ENCODE data around the gene LAIR1.
"Not testable (repeated sequence)": the region's sequence is repeated elsewhere in the genome, so short reads cannot be mapped to it uniquely, and the experiment has no call there.

LAIR1 gene, protein sequence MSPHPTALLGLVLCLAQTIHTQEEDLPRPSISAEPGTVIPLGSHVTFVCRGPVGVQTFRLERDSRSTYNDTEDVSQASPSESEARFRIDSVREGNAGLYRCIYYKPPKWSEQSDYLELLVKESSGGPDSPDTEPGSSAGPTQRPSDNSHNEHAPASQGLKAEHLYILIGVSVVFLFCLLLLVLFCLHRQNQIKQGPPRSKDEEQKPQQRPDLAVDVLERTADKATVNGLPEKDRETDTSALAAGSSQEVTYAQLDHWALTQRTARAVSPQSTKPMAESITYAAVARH

DNA sequence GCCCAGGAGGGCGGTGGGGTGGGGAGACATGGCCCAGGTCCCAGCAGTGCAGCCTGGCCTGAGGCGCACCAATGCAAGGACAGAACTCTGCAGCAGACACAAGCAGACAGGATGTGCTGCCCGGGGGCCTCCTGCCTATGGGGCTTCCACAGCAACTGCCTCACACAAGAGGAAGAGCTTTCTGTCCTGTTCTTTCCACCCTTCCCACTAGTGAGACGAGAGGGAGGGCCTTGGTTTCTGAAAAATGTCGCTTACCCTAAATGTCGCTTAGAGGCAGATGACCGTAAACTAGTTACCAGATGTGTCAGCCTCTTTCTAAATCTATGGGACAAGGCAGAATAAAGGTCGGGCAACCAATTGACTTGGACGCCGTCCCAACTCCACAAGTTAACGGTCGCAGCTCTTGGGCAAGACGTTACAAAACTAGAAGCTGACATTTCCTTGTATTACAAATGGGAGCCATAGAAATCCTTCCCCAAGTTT lies at the start of gene LAIR1:
TSS of gene LAIR1 (minus strand) at position 157 of the 483 bp plus-strand sequence. CDS start at position 30, 127 bp downstream.
- peak; percentile 61 for DNase-seq

DNA sequence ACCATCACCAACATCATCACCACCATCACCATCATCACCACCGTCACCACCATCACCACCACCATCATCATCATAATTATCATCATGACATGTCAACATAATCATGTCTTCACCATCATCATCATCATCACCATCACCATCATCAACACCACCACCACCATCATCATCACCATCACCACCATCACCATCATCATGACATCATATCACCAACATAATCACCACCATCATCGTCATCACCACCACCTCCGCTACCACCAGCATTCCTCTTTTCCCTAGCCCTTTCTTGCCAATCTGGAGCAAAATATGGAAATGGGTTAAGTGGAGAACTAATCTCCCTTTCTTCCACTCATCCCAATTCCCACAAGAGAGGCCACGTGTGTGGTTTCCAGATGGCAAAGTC lies 49.4 kb upstream of the LAIR1 start:
- DNase-seq, result no peak

DNA sequence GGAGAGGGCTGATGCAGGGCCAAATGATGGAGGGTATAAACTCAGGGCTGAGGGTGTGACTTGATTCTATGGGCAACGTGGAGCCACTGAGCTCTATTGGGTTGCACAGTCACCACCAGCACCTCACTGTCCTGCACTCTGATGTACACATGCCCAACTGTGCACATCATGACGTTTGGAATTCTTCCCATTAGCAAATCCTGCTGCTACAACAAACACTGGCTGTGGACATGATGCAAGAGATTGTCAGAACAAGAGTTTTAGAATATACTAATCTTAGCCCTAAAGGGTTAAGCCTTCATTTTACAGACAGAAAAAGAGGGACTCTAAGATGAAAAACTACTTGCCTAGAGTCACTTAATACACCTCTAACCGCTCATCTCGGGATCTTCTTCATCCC lies 48.1 kb upstream of the LAIR1 start:
- DNase-seq, result no peak

DNA sequence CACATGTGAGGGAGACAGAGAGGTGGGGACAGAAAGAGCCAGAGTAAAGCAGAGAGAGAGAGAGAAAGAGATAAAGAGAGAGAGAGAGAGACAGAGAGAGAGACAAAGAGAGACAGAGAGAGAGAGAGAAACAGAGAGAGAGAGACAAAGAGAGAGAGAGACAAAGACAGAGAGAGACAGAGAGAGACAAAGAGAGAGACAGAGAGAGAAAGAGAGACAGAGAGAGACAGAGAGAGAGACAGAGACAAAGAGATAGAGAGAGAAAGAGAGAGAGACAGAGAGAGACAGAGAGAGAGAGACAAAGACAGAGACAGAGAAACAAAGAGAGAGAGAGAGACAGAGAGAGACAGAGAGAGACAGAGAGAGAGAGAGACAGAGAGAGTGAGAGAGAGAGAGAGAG lies 46.3 kb upstream of the LAIR1 start:
- DNase-seq, result no peak

DNA sequence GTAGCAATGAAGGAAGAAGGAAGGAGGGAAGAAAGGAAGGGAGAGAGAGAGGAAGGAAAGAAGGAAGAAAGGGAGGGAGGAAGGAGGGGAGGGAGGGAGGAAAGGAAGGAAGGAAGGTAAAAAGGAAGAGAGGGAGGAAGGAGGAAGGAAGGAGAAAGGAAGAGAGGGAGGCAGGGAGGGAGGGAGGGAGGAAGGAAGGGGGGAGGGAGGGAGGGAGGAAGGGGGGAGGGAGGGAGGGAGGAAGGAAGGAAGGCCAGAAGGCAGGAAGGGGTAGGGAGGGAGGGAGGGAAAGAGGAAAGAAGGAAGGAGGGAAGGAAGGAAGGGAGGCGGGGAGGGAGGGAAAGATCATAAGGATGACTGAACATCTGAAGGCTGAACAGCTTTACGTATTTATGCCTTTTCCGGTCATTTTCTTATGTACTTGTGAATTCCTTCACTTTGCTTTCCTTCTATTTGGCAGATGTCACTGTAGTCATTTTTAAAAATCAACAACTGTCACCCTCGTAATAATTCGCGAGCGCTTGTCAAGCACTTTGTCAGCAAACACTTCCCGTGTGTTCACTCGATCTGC lies 43.8 kb upstream of the LAIR1 start:
- DNase-seq, result no peak

DNA sequence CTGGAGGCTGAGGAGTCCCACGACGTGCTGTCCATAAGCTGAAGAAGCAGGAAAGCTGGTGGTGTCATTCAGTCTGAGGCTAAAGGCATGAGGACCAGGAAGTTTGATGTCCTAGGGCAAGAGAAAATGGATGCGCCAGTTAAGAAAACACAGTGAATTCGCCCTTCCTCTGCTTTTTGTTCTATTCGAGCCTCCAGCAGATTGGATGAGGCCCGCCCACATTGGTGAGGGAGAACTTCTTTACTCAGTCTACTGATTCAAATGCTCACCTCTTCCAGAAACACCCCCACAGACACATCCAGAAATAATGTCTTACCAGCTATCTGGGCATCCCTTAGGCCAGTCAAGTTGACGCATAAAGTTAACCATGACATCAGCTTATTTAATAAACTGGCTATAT lies 43.0 kb upstream of the LAIR1 start:
- DNase-seq, result no peak

DNA sequence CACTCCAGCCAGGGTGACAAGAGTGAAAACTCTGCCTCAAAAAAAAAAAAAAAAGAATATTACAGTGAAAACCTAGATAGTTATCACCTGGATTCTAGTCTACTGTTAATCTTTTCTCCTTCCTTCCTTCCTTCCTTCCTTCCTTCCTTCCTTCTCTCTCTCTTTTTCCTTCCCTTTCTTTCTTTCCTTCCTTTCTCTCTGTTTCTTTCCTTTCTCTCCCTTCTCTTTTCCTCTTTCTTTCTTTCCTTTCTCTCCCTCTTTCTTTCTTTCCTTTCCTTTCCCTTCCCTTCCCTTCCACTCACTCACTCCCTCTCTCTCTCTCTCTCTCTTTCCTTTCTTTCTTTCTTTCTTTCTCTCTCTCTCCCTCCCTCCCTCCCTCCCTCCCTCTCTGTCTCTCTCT lies 40.9 kb upstream of the LAIR1 start:
- DNase-seq, result no peak

DNA sequence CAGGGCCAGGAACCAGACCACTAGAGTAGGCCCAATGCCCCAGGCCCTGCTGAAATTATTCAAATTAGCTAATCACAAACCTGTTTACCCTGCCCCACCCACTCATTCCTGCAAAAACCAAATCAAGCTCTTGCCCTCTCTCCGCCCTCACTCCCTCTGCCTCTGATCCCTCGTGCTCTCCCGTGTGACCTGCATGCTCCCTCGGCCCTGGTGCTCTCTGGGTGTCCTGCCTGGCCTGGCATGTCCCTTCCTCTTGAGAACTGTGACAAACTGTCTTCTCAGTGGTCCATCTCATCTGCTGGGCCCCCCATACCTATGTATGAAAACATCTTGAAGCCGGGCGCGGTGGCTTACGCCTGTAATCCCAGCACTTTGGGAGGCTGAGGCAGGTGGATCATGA lies 38.3 kb upstream of the LAIR1 start:
- DNase-seq, result no peak

DNA sequence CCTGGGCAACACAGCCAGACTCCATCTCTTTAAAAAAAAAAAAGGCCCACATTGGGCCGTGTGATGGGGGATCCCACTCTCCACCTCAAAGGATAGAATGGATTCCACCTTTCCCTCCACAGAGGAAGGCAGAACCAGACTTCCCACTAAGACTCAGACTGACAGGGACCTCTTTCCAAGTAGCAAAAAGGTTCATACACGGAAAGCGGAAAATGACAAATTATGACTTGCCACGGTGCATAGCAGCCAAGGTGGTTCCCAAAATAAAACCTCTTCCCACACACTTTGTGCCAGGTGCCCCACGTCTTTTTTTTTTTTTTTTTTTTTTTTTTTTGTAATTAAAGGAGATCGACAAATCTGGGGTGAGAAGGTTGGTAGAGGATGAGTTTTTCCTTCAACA lies 36.2 kb upstream of the LAIR1 start:
- DNase-seq, result no peak

DNA sequence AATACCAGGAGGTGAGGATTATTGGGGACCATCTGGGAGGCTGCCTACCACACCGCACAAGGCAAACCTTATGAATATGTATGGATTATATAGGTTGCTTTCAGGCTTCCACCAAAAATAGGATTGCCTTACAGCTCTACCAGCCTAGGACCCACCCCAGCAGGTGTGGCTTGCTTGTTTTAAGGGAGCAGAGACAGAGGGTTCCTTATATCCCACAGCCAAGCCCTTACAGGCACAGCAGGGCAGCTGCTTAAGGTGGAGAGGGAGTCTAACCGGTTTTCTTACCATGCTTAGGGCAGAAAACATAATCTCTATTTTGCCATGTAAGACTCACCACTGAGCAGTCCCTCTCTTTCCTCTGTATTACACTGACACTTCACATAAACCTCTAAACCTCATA lies 34.5 kb upstream of the LAIR1 start:
- no peak for DNase-seq

DNA sequence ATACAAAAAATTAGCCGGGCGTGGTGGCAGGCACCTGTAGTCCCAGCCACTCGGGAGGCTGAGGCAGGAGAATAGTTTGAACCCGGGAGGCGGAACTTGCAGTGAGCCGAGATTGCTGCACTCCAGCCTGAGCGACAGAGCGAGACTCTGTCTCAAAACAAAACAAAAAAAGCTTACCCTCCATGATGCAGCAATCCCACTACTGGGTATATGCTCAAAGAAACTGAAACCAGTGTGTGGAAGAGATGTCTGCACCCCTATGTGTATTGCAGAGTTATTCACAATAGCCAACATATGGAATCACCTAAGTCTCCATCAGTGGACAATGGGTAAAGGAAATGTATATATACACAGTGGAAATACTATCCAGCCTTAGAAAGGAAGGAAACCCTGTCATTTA lies 31.0 kb upstream of the LAIR1 start:
- DNase-seq, result no peak

DNA sequence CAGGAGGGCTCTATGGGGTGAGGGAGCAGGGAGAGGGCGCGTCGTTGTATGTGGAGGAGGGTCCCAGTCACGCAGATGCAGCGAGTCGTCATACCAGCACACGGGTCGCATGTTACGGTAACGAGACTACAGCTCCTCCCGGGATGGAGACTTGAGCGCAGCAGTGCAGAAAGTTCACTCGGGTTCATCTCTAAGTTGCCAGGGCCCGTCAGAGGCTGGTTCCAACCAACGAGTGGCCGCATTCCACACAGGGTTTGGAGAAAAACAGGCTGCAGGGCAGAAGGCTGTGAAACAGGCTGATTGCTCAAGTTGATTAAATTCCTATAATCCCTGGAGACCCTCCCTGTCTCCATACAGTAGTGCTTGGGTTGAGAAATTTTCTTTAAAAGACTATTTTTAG lies 28.6 kb upstream of the LAIR1 start:
- DNase-seq, result no peak

DNA sequence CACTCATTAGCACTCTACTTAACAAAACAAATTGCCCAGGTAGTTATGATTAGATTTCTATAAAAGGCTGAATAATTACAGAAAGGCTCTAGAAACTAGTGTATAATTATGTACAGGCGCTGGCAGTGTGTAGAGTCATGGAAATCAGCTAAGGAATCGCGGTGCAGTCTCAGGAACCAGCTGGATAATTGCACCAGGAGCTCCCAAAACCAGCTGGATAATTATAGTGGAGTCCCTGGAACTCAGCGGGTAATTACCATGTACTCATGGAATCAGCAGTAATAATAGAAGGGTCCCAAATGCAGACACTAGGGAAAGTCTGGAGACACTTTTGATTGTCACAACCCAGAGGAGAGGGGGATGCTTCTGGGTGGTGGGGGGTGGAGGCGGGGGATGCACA lies 27.4 kb upstream of the LAIR1 start:
- DNase-seq, result no peak

DNA sequence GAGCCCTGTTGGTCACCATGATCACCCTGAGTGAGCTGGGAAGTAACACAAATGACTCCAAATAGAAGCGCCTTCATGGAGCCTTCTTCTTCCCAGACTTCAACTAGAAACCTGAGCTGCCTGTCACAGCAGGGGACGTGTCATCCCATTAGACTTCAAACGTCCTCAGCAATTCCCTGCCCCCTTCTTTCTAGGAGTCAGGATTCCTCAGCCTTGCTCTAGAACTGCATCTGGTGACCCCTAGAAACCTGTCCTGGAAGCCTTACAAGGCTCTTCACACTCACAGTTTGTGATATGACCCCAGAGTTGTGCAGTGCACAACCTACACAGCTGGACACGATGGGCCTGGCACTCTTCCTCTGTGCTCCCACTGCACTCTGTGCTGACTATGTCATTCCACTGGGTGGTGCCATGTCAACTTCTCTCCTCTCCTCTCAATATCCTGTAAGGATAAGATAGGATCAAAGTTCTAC lies 26.9 kb upstream of the LAIR1 start:
- DNase-seq, result no peak

DNA sequence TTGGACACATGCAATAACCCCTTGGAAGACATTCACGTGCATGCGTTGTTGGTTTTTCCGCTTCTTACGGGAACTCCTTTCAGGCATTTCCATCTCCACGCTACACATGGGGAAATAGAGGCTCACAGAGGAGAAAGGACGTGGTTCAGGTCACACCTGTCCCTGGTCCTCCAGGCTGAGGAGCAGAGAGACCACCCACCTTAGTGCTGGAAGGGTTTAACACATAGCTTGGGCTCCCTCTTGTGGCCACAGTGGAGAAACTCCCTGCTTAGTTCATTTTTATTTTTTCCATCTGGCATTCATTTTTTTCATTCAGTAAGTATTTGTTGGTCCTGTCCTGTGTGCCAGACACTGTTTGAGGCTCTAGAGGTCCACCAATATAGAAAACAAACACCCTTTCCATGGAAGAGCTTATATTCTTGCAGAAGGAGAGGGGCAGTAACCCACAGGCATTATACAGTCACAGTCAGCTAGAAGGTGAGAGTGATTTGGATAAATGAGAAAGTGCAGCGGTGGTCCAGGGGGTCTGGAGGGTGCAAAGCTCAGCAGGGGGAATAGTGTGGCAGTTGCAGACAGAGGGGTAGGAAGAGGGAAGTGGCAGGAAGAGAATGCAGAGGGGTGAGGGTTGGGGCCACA lies 26.3 kb upstream of the LAIR1 start:
- peak; percentile 40 for DNase-seq

DNA sequence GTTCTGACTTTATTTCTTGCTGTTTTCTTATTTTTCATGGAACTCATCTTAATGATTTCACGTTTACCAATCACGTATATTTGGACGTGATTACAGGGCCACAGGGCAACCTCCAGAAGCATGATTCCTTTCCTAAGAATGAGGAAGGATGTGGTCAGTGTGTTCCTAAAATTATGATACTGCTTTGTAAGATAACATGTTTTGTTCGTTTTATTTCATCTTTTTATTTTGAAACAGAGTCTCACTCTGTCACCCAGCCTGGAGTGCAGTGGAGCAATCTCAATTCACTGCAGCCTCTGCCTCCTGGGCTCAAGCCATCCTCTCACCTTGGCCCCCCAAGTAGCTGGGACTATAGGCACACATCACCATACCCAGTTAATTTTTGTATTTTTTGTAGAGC lies 24.8 kb upstream of the LAIR1 start:
- DNase-seq, result no peak

DNA sequence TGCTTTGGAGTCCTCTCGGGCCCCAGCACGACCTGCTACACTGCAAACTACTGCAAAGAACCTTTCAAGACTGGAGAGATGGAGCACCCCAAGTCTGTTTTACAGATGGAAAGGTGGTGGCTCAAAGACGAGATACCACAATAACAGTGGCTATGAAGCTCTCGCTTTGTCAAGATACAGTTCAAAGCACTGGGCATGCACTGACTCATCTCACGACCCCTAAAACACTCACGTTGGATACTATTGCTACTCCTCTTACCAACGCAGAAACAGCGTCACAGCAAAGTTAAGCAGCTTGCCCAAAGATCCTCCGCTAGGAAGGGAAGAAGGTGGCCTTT lies 24.0 kb upstream of the LAIR1 start:
- DNase-seq, result no peak

DNA sequence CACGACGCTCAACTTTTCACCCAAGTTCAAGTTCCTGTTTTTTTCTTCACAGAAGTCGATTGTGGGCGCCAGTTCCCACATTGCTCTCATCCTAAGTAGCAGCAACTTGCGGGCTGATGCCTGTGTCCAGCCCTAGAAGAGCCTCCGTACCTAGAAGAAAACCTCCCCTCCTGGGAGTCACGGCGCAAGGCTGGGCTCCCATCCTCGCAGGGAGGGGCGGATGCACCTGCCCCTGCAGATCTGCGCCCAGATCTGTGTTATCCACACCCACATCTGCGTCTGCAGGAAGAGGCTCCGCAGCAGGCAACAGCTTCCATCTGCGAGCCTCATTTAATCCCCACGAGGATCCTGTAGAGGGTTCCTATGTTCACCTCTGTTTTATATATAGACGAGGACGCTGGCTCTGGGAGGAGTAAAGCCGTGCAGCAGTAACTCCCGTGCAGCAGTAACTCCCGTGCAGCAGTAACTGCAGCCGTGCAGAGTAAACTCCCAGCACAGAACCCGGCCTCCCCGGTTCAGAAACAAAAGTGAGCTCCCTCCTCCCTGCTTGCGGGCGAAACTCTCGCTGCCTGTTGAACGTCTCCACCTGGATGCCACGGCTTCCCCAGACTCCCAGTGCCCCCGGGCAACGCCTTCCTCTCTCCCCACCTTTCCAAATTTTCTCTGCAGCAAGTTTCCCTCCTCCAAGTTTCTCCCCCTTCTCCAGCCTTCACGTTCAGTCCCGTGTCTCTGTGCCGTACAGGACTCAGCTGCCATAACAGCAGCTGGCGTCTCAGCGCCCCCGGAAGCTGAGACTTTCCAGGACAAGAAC lies 23.5 kb upstream of the LAIR1 start:
- peak; percentile 10 for DNase-seq

DNA sequence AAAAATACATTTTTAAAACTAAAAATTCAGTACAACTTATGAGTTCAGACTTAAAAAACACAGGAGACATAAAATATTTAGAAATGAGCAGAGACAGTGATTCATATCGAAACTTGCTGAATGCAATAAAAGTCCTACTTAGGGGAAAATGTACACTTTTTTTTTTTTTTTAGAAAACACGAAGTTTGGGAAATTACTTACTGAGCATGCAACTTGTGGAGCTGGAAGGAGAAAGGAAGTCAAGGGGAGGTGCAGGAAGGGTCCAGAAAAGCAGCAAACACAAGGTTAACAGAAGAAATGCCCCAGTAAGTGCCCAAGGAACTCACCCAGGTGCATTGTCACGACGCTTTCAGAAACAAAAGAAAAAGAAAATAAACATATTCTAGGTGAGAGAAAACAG lies 18.6 kb upstream of the LAIR1 start:
- no peak for DNase-seq

DNA sequence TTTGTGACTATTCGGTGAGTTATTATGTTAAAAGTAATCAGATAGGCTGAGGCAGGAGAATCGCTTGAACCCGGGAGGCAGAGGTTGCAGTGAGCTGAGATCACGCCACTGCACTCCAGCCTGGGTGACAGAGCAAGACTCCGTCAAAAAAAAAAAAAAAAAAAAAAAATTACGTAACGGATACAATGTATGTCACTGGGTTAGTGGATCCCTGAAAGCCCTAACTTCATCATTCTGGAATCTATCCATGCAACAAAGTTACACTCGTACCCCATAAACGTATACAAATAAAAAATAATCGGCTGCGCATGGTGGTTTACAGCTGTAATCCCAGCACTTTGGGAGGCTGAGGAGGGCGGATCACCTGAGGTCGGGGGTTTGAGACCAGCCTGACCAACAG lies 17.3 kb upstream of the LAIR1 start:
- not testable (repeated sequence) for DNase-seq

DNA sequence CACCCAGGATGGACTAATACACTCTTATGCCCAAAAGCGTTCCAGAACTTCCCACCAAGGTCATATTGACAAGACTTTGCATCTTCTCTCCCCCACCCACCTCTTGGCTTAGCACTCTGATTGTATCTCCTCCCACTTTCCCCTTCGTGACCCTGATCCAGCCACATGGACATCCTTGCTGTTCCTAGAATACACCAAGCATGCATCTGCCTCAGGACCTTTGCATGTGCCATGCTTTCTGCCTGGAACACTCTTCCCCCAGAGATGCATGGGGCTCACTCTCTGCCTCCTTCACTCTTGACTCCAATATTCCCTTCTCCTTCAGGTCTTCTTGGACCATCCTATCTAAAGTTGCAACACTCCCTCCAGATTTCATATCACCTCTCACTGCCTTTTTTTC lies 16.2 kb upstream of the LAIR1 start:
- DNase-seq, result no peak

DNA sequence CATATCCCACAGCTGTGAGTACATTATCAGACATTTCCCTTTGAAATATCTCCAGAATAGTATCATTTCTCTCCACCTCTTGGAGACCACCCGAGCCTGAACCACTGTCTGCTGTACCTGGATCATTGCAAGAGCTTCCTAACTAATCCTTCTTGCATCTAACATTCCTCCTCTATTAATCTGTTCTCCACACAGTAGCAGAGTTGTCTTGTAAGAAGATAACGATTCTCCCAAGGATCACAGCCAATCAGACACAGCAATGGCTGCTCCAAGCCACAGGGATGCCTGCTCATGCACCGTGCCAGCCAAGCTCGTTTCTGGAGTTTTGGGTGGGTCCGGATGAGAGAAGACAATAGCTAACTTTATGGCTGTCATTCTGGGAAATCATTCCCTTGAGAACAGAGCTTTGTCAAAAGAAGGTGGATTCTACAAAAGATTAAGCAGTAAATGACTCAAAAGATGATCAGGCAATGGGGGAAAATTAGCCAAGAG lies 14.5 kb upstream of the LAIR1 start:
- DNase-seq, result no peak

DNA sequence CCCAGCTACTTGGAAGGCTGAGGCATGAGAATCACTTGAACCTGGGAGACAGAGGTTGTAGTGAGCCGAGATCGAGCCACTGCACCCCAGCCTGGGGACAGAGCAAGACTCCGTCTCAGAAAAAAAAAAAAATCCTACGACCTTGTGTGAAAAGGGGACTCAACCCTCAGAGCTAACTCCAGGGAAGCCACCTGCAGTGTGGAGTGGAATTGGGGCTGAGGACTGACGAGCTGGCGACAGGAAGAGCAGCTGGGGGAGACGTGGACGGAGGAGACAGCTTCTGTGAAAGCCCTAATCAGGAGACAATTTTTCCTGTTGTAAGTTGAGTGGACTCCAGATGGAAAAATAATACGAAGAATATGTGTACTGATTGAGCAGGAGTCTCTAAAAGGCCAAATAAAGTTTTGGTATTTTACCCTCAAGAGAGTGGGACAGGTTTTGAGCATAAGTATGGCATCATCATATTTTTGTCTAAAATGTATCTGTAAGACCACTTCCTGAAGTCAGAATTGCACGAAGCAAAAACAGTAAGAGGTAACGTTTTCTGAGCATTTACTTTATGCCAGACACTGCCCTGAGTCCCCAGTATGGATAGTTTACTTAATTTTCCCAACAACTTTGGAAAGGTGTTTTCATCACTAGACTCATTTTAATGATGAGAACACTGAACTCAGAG lies 12.0 kb upstream of the LAIR1 start:
- no peak for DNase-seq
